GM06990 (cell line): ENCODE measurements around the gene G6PC3.

Experiments
- DNase-seq: peaks from one replicate; pipeline ENCODE4 v3.0.0-alpha.2; 2011; ENCODE audit not compliant: insufficient read length; ENCODE audit errors: extremely low read depth
- H3K27me3 ChIP-seq: replicated peaks from 2 replicates; pipeline ENCODE4 v1.6.0; 2011; ENCODE audit warnings: low read length; ENCODE audit not compliant: control insufficient read depth, insufficient read depth
- H3K36me3 ChIP-seq: 2 replicates; pipeline ENCODE4 v1.5.1; 2011; ENCODE audit warnings: low read length; ENCODE audit not compliant: control insufficient read depth, insufficient read depth
- H3K4me3 ChIP-seq: replicated peaks from 2 replicates; pipeline ENCODE4 v1.5.1; 2011; ENCODE audit warnings: low read depth, mild to moderate bottlenecking, control low read depth, low read length
- CTCF ChIP-seq: IDR thresholded peaks from 2 replicates; pipeline ENCODE4 v1.5.1; 2011; ENCODE audit warnings: low read length, control low read depth, mild to moderate bottlenecking, inconsistent platforms; ENCODE audit not compliant: insufficient read depth, poor library complexity, severe bottlenecking

Gene G6PC3

GRCh38 chr17:44123356-44124117 lies 53.0 kb downstream of the G6PC3 start, which contains the start of gene HDAC5:
TSS of gene HDAC5 (minus strand) at chr17:44123641. CDS start at chr17:44117515, 6,126 bp downstream.
- TF ChIP-seq CTCF: peak; percentile 87
- no peaks in the 10 kb centered on the region for H3K36me3 ChIP-seq
- H3K4me3 ChIP-seq: peak within 1 kb of the TSS; percentile 75
- H3K27me3 ChIP-seq: no peaks in the 10 kb centered on the region
- DNase-seq: peak; percentile 98

- Histone ChIP-seq H3K36me3 (no peaks in the 10 kb centered on the region), H3K27me3 (no peaks in the 10 kb centered on the region), H3K4me3 (peak overlapping the region; percentile 75)
- no peak for TF ChIP-seq CTCF
- no peak for DNase-seq
These were observed 53.5 kb downstream of the G6PC3 start for GRCh38 chr17:44124118-44124438.
